ENCODE results near the gene KANSL2. TPM values are rescaled to one million over a fixed set of nuclear protein-coding genes. Genes with fewer than 3 reads are reported as not detected.
"Not testable (repeated sequence)": the region's sequence is repeated elsewhere in the genome, so short reads cannot be mapped to it uniquely, and the experiment has no call there.

KANSL2 gene, protein sequence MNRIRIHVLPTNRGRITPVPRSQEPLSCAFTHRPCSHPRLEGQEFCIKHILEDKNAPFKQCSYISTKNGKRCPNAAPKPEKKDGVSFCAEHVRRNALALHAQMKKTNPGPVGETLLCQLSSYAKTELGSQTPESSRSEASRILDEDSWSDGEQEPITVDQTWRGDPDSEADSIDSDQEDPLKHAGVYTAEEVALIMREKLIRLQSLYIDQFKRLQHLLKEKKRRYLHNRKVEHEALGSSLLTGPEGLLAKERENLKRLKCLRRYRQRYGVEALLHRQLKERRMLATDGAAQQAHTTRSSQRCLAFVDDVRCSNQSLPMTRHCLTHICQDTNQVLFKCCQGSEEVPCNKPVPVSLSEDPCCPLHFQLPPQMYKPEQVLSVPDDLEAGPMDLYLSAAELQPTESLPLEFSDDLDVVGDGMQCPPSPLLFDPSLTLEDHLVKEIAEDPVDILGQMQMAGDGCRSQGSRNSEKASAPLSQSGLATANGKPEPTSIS
- 19.7 TPM for total RNA-seq
- long read RNA-seq, partial matches to known transcripts = 1 of 16 reads
- long read RNA-seq, other reads (novel, unspliced or antisense) = 15 of 16 reads

DNA sequence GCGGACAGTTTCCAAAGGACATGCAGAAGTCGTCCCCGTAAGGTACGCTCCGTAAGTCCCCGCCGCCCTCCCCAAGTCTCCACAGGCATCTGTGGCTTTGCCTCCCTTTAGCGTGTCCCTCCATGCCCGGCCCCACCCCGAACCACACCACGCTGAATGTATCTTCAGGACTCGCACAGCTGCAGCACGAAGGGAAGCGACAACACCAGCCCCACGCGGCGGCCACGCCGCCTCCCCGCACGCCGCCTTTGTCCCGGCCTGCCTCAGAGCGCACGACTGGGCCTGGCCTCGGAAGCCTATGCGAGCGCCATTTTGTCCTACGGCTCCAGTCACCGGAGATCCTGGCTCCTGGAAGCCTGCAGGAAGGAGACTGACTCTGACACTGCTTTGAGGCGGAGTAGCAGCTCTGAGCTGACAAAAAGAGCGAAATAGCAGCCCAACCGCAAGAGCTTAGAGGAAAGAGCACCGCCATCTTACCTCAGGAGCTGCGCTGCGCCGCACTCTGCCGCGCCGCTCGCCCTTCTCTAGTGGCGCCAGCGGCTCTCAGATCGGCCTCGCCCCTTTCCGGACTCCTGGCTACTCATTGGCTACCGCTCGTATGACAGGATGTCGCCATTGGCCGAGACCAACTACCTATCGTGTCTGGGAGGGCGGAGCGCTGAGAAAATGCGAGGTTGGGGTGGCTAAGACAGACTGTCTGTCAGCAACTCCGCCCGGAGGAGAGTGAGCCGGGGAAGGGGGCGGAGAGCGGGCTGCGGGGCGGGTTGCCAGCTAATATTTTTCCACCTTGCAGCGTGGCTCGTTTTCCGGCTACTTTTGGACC is at the start of gene KANSL2:
Gene KANSL2 (minus strand): TSS at position 529 of the 823 bp plus-strand sequence. CDS start 606 bp downstream, outside the sequence.
- ATAC-seq = peak; percentile 99
- peak; percentile 99 for DNase-seq (ENCODE audit: missing footprints)
- intact Hi-C loops (cut with DNase I) = loop anchor here (2.0 kb wide), 1 partner anchor 35 kb away; the partner anchor contains the start of gene CCNT1

- intact Hi-C loops (cut with DNase I) = no loop called here
- DNase-seq (ENCODE audit: missing footprints) (no peak), ATAC-seq (no peak)
Observed at GRCh38 chr12:48728807-48729206, 46.8 kb upstream of the KANSL2 start.

DNA sequence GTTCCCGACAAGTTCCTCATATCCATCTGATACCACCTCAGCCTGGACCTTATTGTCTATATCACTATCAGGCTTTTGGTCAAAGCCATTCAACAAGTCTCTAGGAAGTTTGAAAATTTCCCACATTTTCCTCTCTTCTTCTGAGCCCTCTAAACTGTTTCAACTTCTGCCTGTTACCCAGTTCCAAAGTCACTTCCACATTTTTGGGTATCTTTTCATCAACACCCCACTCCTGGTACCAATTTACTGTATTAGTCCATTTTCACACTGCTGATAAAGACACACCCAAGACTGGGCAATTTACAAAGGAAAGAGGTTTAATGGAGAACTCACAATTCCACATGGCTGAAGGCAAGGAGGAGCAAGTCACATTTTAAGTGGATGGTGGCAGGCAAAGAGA is 38.7 kb upstream of the KANSL2 start:
- intact Hi-C loops (cut with DNase I); ATAC-seq: not testable (repeated sequence)

DNA sequence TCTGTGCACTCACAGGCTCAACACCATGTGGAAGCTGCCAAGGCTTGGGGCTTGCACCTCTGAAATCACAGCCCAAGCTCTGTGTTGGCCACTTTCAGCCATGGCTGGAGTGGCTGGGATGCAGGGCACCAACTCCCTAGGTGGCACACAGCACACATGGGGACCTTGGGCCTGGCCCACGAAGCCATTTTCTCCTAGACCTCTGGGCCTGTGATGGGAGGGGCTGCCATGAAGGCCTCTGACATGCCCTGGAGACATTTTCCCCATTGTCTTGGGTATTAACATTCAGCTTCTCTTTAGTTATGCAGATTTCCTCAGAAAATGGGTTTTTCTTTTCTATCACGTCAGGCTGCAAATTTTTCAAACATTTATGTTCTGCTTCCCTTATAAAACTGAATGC is 38.1 kb upstream of the KANSL2 start:
- intact Hi-C loops (cut with DNase I); DNase-seq (ENCODE audit: missing footprints); ATAC-seq: not testable (repeated sequence)

More for the DNA sequence above, 38.7 kb upstream of the KANSL2 start:
- DNase-seq (ENCODE audit: missing footprints) = not testable (repeated sequence)

DNA sequence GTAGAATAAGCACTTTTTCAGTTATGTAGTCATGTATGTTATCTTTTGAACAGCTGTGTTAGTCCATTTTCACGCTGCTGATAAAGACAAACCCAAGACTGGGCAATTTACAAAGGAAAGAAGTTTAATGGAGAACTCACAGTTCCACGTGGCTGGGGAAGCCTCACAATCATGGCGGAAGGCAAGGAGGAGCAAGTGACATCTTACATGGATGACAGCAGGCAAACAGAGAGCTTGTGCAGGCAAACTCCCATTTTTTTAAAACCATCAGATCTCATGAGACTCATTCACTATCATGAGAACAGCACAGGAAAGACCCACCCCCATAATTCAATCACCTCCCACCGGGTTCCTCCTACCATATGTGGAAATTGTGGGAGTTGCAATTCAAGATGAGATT is 37.0 kb upstream of the KANSL2 start:
- DNase-seq (ENCODE audit: missing footprints); intact Hi-C loops (cut with DNase I); ATAC-seq: not testable (repeated sequence)

- ATAC-seq (no peak), DNase-seq (ENCODE audit: missing footprints) (no peak)
- intact Hi-C loops (cut with DNase I) = loop anchor here (2.0 kb wide), 1 partner anchor 34 kb away; the partner anchor contains the start of gene KANSL2
Observed at GRCh38 chr12:48717252-48717695, 35.2 kb upstream of the KANSL2 start.

DNA sequence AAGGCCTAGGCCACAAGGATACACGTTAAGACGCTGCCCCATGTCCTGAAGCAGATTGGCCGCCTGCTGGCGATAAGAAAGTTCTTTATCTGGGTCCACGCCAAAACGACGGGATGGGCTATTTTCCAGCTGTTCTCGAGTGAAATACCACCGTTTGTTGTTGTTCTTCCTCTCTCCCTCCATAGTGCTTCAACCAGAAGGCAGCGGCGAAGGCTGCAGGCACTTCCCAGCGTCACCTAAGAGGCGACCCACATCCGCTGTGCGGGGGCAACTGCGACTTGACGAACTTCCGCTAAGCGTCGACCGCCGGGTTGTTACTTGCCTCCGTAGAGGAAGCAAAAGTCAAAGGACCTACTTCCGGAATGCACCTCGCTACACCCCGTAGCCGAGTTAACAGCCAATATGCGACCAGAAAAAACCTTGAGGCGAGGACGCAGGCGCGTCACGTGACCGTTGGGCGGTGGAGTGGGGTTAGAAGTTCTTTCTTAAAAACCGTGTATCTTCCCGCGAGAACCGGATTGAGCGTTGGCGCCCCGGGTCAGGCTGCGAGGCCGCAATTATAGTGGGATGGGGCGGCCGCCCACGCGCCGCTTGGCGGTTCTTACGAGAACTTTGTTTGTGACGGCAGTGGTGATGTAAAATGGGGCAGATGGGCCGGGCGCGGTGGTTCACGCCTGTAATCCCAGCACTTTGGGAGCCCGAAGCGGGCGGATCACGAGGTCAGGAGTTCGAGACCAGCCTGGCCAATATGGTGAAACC is 34.6 kb upstream of the KANSL2 start, which contains the start of gene CCNT1:
Gene CCNT1 (minus strand): TSS at position 215 of the 759 bp plus-strand sequence. CDS start 32 bp downstream, at position 183.
- intact Hi-C loops (cut with DNase I) = loop anchor here (2.0 kb wide), 1 partner anchor 34 kb away; the partner anchor contains the start of gene KANSL2
- DNase-seq (ENCODE audit: missing footprints) (peak; percentile 99), ATAC-seq (peak; percentile 99)

DNA sequence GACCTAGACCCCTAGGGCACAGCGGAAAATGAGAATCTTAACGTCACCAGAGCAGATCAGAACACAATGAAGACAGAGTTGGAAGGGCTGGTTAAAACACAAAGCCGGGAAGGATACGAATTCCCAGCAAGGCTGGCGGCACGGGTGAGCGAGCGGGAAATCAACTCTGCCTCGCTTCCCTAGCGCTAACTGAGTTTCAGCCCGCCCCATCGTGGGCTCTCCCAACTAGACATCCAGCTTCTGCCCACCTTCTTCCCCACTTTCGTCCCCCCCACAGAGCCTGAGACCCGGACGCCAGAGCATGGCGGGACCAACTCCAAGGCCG is 34.1 kb upstream of the KANSL2 start:
- peak; percentile 48 for ATAC-seq
- intact Hi-C loops (cut with DNase I) = loop anchor here (2.0 kb wide), 1 partner anchor 33 kb away; the partner anchor contains the start of gene KANSL2
- no peak for DNase-seq (ENCODE audit: missing footprints)

- DNase-seq (ENCODE audit: missing footprints) (no peak), ATAC-seq (no peak)
- intact Hi-C loops (cut with DNase I) = no loop called here
Observed at GRCh38 chr12:48712209-48712608, 30.2 kb upstream of the KANSL2 start.

GRCh38 chr12:48698822-48699221 is 16.8 kb upstream of the KANSL2 start:
- intact Hi-C loops (cut with DNase I); DNase-seq (ENCODE audit: missing footprints); ATAC-seq: not testable (repeated sequence)

GRCh38 chr12:48696626-48697025 is 14.6 kb upstream of the KANSL2 start:
- ATAC-seq (no peak), DNase-seq (ENCODE audit: missing footprints) (no peak)
- intact Hi-C loops (cut with DNase I) = no loop called here

GRCh38 chr12:48695859-48696258 is 13.8 kb upstream of the KANSL2 start:
- ATAC-seq = no peak
- no peak for DNase-seq (ENCODE audit: missing footprints)
- intact Hi-C loops (cut with DNase I) = no loop called here

DNA sequence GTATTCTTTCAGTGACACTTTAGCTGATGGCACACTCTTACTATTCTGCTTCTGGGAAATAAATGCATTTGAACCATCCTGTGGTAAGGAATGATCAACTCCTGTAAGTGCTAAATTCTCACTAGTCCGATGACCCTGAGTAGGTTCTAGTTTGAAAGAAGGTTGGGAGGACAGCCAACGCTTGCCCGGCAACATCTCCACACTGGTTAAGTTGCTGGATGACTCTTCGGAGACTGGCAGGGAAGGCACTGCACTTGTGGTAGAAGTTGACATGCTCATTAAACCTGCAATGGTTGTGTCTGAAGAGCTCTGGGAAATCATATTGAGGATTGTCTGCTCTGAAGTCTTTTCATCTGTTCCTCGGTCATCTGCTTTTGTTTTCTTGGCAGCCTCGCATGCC is 12.0 kb upstream of the KANSL2 start:
- no peak for DNase-seq (ENCODE audit: missing footprints)
- intact Hi-C loops (cut with DNase I) = no loop called here
- ATAC-seq = no peak

DNA sequence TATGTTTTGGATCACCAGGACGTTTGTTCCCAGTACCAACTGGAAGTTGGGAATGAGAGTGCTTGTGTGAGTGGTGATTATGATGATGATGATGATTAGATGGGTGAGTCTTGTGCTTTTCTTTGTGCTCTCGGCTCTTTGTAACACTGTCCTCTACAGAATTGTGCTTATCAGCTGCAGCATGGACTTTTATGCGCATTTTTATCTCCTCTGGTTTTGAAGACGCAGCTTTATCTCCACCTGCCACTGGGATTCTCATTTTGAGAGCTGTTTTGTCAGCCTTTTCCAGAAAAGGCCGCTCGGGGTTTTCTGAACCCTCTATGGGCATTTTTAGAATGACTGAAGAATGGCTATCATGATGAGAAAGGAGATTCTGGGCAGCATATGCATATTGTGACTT is 11.5 kb upstream of the KANSL2 start:
- no peak for ATAC-seq
- no peak for DNase-seq (ENCODE audit: missing footprints)
- intact Hi-C loops (cut with DNase I) = no loop called here

DNA sequence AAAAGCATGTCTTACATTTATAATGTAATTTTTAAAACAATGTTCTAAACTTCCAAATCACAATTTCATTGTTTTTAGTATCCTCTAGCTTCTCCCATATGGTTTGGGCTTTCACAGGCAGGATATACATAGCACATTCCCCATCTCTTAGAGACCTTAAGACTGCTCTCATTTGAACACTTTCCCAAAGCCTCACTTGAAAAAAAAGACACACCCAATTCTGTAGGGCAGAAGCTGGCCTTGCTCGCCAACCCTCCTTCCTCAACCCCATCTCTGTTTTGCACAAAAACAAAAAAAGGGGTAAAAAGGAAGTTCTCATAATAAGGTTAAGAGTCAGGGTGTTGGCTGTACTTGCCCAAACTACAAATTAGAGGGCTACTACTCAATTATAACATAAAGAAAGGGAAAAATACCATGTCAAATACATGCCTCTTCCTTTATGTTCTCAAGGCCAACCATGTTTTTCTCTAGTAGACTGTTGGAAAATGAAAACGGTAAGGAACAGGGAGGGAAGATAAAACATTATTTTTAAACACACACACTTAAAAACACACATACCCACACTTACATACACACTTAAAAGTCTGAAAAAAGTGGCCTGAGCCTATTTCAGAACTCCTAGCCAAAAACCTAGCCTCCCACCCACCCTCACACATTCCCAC is 9.9 kb upstream of the KANSL2 start:
- intact Hi-C loops (cut with DNase I) = no loop called here
- ATAC-seq (no peak), DNase-seq (ENCODE audit: missing footprints) (no peak)

GRCh38 chr12:48690990-48691389 is 9.0 kb upstream of the KANSL2 start:
- ATAC-seq = peak; percentile 18
- no peak for DNase-seq (ENCODE audit: missing footprints)
- intact Hi-C loops (cut with DNase I) = no loop called here

DNA sequence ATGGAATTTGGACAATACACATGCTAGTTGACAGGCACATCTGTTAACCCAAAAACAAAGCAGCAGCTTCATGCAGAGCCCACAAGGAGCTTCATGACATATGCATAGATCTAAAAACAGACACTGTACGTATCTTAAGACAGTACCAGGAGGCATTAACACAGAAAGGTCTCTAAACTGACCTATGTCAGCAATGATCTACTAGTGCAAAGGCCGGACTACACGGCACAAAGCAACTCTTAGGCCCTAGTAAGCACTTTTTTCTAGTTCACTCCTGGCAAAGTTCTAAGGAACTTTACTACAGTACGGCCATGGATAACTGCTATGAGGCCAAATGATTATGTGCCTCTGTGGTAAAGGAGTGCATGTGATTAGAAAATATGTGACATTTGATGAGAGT is 8.4 kb upstream of the KANSL2 start:
- no peak for DNase-seq (ENCODE audit: missing footprints)
- ATAC-seq = no peak
- intact Hi-C loops (cut with DNase I) = no loop called here

DNA sequence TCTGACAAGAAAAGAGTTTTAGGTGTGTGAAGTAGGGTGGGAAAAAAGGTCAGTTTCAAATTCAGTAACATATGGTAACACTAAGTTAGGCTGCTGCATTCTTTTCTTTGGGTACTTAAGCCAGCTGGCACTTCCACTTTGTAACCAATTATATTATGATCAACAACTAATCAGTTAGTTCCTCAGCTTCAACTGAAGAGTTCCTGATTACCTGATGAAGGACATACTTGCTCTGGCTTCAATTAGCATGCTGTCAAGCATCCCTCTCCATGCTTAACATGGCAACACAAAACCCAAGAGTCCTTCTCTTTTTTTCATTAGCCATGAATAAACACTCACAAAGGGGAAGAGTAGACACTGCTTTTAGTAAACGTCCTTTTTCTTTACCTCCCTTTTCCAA is 6.8 kb upstream of the KANSL2 start:
- ATAC-seq (no peak), DNase-seq (ENCODE audit: missing footprints) (no peak)
- intact Hi-C loops (cut with DNase I) = no loop called here

All from Right ventricle myocardium inferior (tissue), 1 donor.